DND-41 (cell line): ENCODE results near the gene SLC12A4.

ENCODE experiments used
- EZH2 ChIP-seq: IDR thresholded peaks from 3 replicates; pipeline ENCODE4 v1.6.1; 2012; ENCODE audit warnings: borderline replicate concordance, low read depth, mild to moderate bottlenecking, moderate library complexity, low read length, inconsistent platforms; ENCODE audit not compliant: severe bottlenecking
- TF ChIP-seq, protein P1 (sequence below): IDR thresholded peaks from 2 replicates; pipeline ENCODE4 v1.5.1; 2012; ENCODE audit warnings: borderline replicate concordance, low read length, moderate library complexity, mild to moderate bottlenecking; ENCODE audit not compliant: poor library complexity, severe bottlenecking; ENCODE audit errors: extremely low read depth

DNA sequence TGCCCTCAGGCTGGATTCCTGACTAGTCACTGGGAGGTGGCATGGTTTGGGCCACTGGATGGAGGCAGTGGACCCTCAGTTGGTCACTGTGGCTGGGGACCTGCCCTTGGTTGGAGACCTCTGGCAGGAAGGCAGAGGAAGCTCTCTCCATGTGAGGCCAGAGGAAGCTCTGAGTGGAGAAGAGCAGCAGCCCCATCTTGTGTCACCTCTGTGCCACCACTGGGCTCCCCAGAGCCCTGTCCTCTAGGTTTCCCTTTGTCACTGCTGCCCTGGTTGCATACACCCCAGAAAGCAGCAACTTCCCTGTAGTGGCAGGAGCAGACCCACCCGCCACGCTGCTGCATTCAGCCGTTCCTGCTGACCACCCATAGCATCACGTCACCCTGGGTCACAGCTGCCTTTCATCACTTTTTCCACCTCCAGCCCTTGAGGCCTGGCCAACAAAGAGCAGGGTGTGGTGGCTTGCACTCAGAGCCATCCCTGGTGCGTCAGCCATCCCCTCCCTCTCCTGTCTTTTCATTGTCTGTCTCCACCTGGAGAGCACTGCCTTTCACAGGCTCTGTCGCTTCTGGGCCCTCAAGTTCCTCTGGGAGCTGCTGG, 48.7 kb downstream of the SLC12A4 start:
- TF ChIP-seq, protein P1, sequence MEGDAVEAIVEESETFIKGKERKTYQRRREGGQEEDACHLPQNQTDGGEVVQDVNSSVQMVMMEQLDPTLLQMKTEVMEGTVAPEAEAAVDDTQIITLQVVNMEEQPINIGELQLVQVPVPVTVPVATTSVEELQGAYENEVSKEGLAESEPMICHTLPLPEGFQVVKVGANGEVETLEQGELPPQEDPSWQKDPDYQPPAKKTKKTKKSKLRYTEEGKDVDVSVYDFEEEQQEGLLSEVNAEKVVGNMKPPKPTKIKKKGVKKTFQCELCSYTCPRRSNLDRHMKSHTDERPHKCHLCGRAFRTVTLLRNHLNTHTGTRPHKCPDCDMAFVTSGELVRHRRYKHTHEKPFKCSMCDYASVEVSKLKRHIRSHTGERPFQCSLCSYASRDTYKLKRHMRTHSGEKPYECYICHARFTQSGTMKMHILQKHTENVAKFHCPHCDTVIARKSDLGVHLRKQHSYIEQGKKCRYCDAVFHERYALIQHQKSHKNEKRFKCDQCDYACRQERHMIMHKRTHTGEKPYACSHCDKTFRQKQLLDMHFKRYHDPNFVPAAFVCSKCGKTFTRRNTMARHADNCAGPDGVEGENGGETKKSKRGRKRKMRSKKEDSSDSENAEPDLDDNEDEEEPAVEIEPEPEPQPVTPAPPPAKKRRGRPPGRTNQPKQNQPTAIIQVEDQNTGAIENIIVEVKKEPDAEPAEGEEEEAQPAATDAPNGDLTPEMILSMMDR, result peak; percentile 34
- no peak for TF ChIP-seq EZH2
